ENCODE measurements around the gene EYS. TPM values are rescaled to one million over a fixed set of nuclear protein-coding genes. Genes with fewer than 3 reads are reported as not detected.
"Not testable (repeated sequence)": the region's sequence is repeated elsewhere in the genome, so short reads cannot be mapped to it uniquely, and the experiment has no call there.

EYS gene
- total and polyA plus RNA-seq, 3 experiments from 2014 or later, result not detected

DNA sequence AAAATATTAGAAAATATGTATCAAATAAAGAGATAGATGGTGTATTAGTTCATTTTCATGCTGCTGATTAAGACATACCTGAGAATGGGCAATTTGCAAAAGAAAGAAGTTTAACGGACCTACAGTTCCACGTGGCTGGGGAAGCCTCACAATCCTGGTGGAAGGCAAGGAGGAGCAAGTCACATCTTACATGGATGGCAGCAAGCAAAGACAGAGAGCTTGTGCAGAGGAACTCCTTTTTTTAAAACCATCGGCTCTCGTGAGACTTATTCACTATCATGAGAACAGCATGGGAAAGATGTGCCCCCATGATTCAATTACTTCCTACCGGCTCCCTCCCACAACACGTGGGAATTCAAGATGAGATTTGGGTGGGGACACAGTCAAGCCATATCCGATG, 223.4 kb downstream of the EYS start:
- POLR2A ChIA-PET; H3K27ac ChIP-seq (ENCODE audit: low read depth, low read length); H3K4me3 ChIP-seq (ENCODE audit: low read length); H3K4me1 Mint-ChIP-seq; H3K9me3 ChIP-seq (ENCODE audit: low read length); DNase-seq; H3K4me3 Mint-ChIP-seq; H3K27ac Mint-ChIP-seq; H3K36me3 Mint-ChIP-seq; H3K27me3 ChIP-seq (ENCODE audit: insufficient read depth, low read length, poor library complexity, severe bottlenecking); H3K27me3 Mint-ChIP-seq; H3K4me1 ChIP-seq (ENCODE audit: insufficient read depth, low read length); H3K36me3 ChIP-seq (ENCODE audit: insufficient read depth, low read length); CTCF ChIA-PET: not testable (repeated sequence)
- peaks cover under 1 to 16% (median 11%) of the 10 kb centered on the region in 5 donors for H3K9me3 Mint-ChIP-seq

DNA sequence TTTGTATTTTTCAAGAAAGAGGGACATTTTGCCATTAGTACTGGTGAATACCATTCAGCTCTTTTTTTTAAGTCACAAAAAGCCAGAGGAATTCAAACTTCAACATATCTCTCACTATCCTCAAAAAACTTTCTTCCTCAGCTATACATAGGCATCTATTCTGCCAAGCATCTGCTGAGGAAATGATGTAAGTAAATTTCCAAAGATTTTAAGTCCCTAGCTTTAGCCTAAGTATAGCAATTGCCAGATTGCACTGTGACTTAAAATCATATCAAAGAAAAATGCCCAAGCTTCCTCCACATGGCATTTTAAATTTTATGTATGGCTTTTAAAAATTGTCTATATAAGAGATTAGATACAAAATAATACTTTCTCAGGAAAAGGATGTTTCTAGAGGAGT, 237.4 kb downstream of the EYS start:
- no peaks in the 10 kb centered on the region for H3K4me1 ChIP-seq (ENCODE audit: insufficient read depth, low read length)
- Mint-ChIP-seq H3K27me3 (no peaks in the 10 kb centered on the region), H3K4me1 (no peaks in the 10 kb centered on the region), H3K27ac (no peak overlapping the region), H3K36me3 (no peaks in the 10 kb centered on the region), H3K4me3 (no peak overlapping the region), H3K9me3 (peaks cover 3 to 19% (median 5%) of the 10 kb centered on the region in 5 donors)
- DNase-seq, result no peak
- H3K36me3 ChIP-seq (ENCODE audit: insufficient read depth, low read length), result no peaks in the 10 kb centered on the region
- ChIA-PET CTCF (no interaction called here), POLR2A (no interaction called here)
- no peaks in the 10 kb centered on the region for H3K9me3 ChIP-seq (ENCODE audit: low read length)
- H3K4me3 ChIP-seq (ENCODE audit: low read length), result no peak overlapping the region
- H3K27ac ChIP-seq (ENCODE audit: low read depth, low read length), result no peak overlapping the region
- no peaks in the 10 kb centered on the region for H3K27me3 ChIP-seq (ENCODE audit: insufficient read depth, low read length, poor library complexity, severe bottlenecking)

DNA sequence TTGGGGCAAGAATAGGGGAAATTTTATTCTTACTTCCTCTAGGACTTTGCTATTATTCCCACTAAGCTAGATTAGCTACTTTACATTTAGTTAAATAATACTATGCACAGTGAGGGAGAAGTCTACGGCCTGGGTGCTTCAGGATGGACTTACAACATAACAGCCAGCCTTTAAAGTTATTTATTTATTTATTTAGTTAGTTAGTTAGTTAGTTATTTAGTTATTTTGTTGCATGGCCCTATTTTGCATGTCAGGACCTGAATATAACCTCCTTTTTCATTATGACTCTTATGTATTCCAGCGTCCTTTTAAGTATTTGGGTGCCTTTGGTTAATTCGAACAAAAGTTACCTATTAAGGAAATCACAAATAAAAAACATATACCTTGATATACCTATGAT, 238.7 kb downstream of the EYS start:
- Histone ChIP-seq H3K27ac (ENCODE audit: low read depth, low read length) (no peak overlapping the region), H3K36me3 (ENCODE audit: insufficient read depth, low read length) (no peaks in the 10 kb centered on the region), H3K4me3 (ENCODE audit: low read length) (no peak overlapping the region), H3K4me1 (ENCODE audit: insufficient read depth, low read length) (no peaks in the 10 kb centered on the region), H3K27me3 (ENCODE audit: insufficient read depth, low read length, poor library complexity, severe bottlenecking) (no peaks in the 10 kb centered on the region), H3K9me3 (ENCODE audit: low read length) (no peaks in the 10 kb centered on the region)
- ChIA-PET CTCF (no interaction called here), POLR2A (no interaction called here)
- no peak overlapping the region for H3K4me3 Mint-ChIP-seq
- no peaks in the 10 kb centered on the region for H3K36me3 Mint-ChIP-seq
- peaks cover 4 to 12% (median 5%) of the 10 kb centered on the region in 5 donors for H3K9me3 Mint-ChIP-seq
- H3K4me1 Mint-ChIP-seq, result no peaks in the 10 kb centered on the region
- DNase-seq, result no peak
- H3K27me3 Mint-ChIP-seq, result no peaks in the 10 kb centered on the region
- no peak overlapping the region for H3K27ac Mint-ChIP-seq

DNA sequence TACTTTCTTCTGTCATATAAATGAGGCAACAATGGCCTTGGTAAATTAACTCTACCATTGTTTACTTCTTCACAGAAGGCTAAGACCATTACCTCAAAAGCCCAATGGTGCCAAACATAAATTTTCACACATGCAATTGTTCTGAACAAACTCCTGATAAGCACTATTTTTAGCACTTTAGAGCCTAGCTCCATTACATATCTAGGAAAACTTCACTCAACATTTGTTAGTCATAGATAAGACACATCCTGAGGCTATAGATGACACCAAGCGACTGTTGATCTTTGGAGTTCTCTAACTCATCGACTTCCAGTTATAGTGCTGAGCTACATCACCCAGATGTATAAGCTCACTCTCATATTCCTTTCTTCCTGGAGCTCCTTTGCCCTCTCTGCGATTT, 245.9 kb downstream of the EYS start:
- Mint-ChIP-seq H3K36me3 (no peaks in the 10 kb centered on the region), H3K4me1 (no peaks in the 10 kb centered on the region), H3K27ac (no peak overlapping the region), H3K4me3 (no peak overlapping the region), H3K9me3 (peaks cover 0 to 18% (median 3%) of the 10 kb centered on the region in 5 donors), H3K27me3 (no peaks in the 10 kb centered on the region)
- Histone ChIP-seq H3K9me3 (ENCODE audit: low read length) (no peaks in the 10 kb centered on the region), H3K4me3 (ENCODE audit: low read length) (no peak overlapping the region), H3K27me3 (ENCODE audit: insufficient read depth, low read length, poor library complexity, severe bottlenecking) (no peaks in the 10 kb centered on the region), H3K36me3 (ENCODE audit: insufficient read depth, low read length) (no peaks in the 10 kb centered on the region), H3K4me1 (ENCODE audit: insufficient read depth, low read length) (no peaks in the 10 kb centered on the region), H3K27ac (ENCODE audit: low read depth, low read length) (no peak overlapping the region)
- ChIA-PET POLR2A (no interaction called here), CTCF (no interaction called here)
- no peak for DNase-seq

DNA sequence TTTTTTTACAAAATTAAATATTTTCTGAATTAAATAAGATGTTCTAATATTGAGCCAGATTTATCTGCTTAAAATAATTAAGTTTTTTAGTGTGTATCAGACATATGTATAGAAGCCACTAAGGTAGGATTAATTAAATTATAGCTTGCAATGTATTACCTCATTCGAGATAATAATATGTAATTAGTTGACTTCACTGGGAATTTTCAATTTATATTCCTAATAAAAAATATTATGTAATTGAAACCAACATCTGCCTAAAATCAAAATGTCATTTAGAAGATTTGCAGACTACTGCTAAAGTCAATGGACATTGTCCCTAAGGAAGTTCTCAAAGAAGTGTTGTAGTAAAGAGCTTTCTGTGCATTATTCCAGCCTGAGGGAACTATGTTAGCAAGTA, 254.7 kb downstream of the EYS start:
- POLR2A ChIA-PET, result no interaction called here
- no peaks in the 10 kb centered on the region for H3K4me1 Mint-ChIP-seq

DNA sequence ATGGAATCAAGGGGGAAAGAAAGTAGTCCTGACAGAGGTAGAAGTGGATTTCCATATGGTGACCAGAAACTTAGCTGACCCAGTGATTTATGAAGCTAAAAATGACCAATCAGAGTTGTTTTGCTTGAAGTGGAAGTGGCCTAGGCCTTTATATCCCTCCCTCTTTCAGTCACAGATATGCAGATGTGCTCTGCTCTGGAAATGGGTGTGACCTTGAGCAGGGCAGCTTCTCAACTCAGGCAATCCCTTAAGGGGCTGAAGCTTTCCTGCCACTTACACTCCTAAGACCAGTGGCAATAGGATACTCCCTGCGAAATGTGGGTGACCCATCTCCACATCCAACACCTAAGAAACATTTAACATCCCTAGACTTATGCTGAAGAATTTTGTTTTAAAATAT, 256.6 kb downstream of the EYS start:
- Mint-ChIP-seq H3K36me3 (no peaks in the 10 kb centered on the region), H3K27me3 (no peaks in the 10 kb centered on the region), H3K4me1 (no peaks in the 10 kb centered on the region), H3K4me3 (no peak overlapping the region), H3K27ac (no peak overlapping the region), H3K9me3 (peaks cover 0 to 32% (median 9%) of the 10 kb centered on the region in 5 donors)
- no peaks in the 10 kb centered on the region for H3K4me1 ChIP-seq (ENCODE audit: insufficient read depth, low read length)
- no peaks in the 10 kb centered on the region for H3K27me3 ChIP-seq (ENCODE audit: insufficient read depth, low read length, poor library complexity, severe bottlenecking)
- H3K9me3 ChIP-seq (ENCODE audit: low read length), result no peaks in the 10 kb centered on the region
- H3K27ac ChIP-seq (ENCODE audit: low read depth, low read length), result no peak overlapping the region
- DNase-seq, result no peak
- CTCF ChIA-PET, result no interaction called here
- no peaks in the 10 kb centered on the region for H3K36me3 ChIP-seq (ENCODE audit: insufficient read depth, low read length)
- H3K4me3 ChIP-seq (ENCODE audit: low read length), result no peak overlapping the region
- POLR2A ChIA-PET, result no interaction called here

More for the DNA sequence above, 254.7 kb downstream of the EYS start:
- no peaks in the 10 kb centered on the region for H3K9me3 ChIP-seq (ENCODE audit: low read length)
- H3K4me1 ChIP-seq (ENCODE audit: insufficient read depth, low read length), result no peaks in the 10 kb centered on the region
- Mint-ChIP-seq H3K4me3 (no peak overlapping the region), H3K27ac (no peak overlapping the region), H3K9me3 (peaks cover 0 to 36% (median 11%) of the 10 kb centered on the region in 5 donors), H3K36me3 (no peaks in the 10 kb centered on the region), H3K27me3 (no peaks in the 10 kb centered on the region)
- no peaks in the 10 kb centered on the region for H3K27me3 ChIP-seq (ENCODE audit: insufficient read depth, low read length, poor library complexity, severe bottlenecking)
- CTCF ChIA-PET, result no interaction called here
- no peak overlapping the region for H3K4me3 ChIP-seq (ENCODE audit: low read length)
- no peak overlapping the region for H3K27ac ChIP-seq (ENCODE audit: low read depth, low read length)
- DNase-seq, result no peak
- H3K36me3 ChIP-seq (ENCODE audit: insufficient read depth, low read length), result no peaks in the 10 kb centered on the region

DNA sequence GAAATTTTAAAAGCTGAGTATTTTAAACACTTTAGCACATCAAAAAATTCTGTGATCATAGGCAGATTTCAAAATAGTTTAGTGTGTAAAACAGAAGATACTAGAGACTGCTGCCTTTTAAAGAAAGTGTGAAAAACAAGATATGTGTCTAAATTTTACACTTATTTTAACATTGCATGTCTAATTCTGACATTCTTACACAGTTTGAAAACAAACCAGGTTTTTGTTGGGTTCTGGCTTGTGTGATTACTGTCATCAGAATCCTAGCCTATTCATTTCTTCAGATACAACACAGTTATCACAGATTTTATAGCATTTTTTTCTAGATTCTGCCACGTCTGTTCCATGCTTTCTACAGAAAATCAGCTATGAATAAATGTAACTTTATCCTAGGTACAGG, 257.1 kb downstream of the EYS start:
- H3K27me3 ChIP-seq (ENCODE audit: insufficient read depth, low read length, poor library complexity, severe bottlenecking), result no peaks in the 10 kb centered on the region
- ChIA-PET POLR2A (no interaction called here), CTCF (no interaction called here)
- H3K27ac ChIP-seq (ENCODE audit: low read depth, low read length), result no peak overlapping the region
- DNase-seq, result no peak
- H3K4me3 ChIP-seq (ENCODE audit: low read length), result no peak overlapping the region
- Mint-ChIP-seq H3K4me3 (no peak overlapping the region), H3K9me3 (peaks cover 0 to 29% (median 9%) of the 10 kb centered on the region in 5 donors), H3K27ac (no peak overlapping the region), H3K27me3 (no peaks in the 10 kb centered on the region), H3K36me3 (no peaks in the 10 kb centered on the region), H3K4me1 (no peaks in the 10 kb centered on the region)
- no peaks in the 10 kb centered on the region for H3K4me1 ChIP-seq (ENCODE audit: insufficient read depth, low read length)
- no peaks in the 10 kb centered on the region for H3K36me3 ChIP-seq (ENCODE audit: insufficient read depth, low read length)
- H3K9me3 ChIP-seq (ENCODE audit: low read length), result no peaks in the 10 kb centered on the region

DNA sequence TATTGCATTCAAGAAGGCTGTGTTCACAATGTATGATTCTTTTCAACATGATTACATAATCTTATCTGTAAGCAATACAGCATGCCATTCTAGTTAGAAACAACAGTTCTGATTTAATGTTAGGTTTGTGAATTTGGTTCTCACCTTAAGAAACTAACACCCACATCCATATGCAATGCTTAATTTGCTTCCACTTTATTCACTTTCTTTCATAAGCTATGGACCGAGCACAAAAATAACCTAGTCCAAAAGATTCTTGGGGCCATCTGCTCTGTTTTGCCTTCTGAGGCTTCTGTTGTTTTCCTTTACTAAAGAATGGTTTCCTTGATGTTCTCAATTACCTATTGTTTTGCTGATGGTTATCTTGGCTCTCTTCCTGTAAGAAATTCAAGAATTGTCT, 258.2 kb downstream of the EYS start:
- no peaks in the 10 kb centered on the region for H3K27me3 ChIP-seq (ENCODE audit: insufficient read depth, low read length, poor library complexity, severe bottlenecking)
- ChIA-PET POLR2A (no interaction called here), CTCF (no interaction called here)
- H3K36me3 ChIP-seq (ENCODE audit: insufficient read depth, low read length), result no peaks in the 10 kb centered on the region
- H3K4me3 Mint-ChIP-seq, result no peak overlapping the region
- H3K9me3 ChIP-seq (ENCODE audit: low read length), result no peaks in the 10 kb centered on the region
- H3K4me3 ChIP-seq (ENCODE audit: low read length), result no peak overlapping the region
- H3K27ac Mint-ChIP-seq, result no peak overlapping the region
- no peaks in the 10 kb centered on the region for H3K27me3 Mint-ChIP-seq
- no peaks in the 10 kb centered on the region for H3K4me1 Mint-ChIP-seq
- no peaks in the 10 kb centered on the region for H3K4me1 ChIP-seq (ENCODE audit: insufficient read depth, low read length)
- no peaks in the 10 kb centered on the region for H3K36me3 Mint-ChIP-seq
- H3K9me3 Mint-ChIP-seq, result peaks cover 0 to 34% (median 9%) of the 10 kb centered on the region in 5 donors
- no peak for DNase-seq
- H3K27ac ChIP-seq (ENCODE audit: low read depth, low read length), result no peak overlapping the region

DNA sequence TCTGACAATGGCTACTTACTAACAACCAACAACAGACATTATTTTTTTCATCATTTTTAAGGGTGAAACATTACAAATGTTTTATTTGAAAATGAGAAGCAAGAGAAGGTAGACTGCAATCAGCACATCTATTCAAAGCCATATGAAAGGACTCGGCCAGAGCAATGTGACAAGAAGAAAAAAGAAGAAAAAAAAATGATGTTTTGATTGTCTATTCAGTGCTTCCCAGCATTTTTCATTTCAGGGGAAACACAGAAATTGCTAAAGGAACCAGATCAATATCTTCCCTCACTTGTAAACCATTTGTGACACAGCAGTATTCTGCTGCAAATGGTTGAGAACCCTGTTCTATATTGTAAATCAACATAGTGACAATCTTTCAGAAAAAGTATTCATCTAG, 270.7 kb downstream of the EYS start:
- Mint-ChIP-seq H3K27me3 (no peaks in the 10 kb centered on the region), H3K4me3 (no peak overlapping the region), H3K9me3 (peaks cover 0 to 19% (median 9%) of the 10 kb centered on the region in 5 donors), H3K36me3 (no peaks in the 10 kb centered on the region), H3K27ac (no peak overlapping the region), H3K4me1 (no peaks in the 10 kb centered on the region)
- POLR2A ChIA-PET, result no interaction called here
- Histone ChIP-seq H3K36me3 (ENCODE audit: insufficient read depth, low read length) (no peaks in the 10 kb centered on the region), H3K27me3 (ENCODE audit: insufficient read depth, low read length, poor library complexity, severe bottlenecking) (no peaks in the 10 kb centered on the region), H3K9me3 (ENCODE audit: low read length) (no peaks in the 10 kb centered on the region), H3K27ac (ENCODE audit: low read depth, low read length) (no peak overlapping the region), H3K4me1 (ENCODE audit: insufficient read depth, low read length) (no peaks in the 10 kb centered on the region), H3K4me3 (ENCODE audit: low read length) (no peak overlapping the region)
- CTCF ChIA-PET, result no interaction called here
- no peak for DNase-seq

Data from CD8-positive, alpha-beta memory T cell (primary cell).